Measurements from ENCODE around the gene ESYT3.
"Not testable (repeated sequence)": the region's sequence is repeated elsewhere in the genome, so short reads cannot be mapped to it uniquely, and the experiment has no call there.

Gene ESYT3

DNA sequence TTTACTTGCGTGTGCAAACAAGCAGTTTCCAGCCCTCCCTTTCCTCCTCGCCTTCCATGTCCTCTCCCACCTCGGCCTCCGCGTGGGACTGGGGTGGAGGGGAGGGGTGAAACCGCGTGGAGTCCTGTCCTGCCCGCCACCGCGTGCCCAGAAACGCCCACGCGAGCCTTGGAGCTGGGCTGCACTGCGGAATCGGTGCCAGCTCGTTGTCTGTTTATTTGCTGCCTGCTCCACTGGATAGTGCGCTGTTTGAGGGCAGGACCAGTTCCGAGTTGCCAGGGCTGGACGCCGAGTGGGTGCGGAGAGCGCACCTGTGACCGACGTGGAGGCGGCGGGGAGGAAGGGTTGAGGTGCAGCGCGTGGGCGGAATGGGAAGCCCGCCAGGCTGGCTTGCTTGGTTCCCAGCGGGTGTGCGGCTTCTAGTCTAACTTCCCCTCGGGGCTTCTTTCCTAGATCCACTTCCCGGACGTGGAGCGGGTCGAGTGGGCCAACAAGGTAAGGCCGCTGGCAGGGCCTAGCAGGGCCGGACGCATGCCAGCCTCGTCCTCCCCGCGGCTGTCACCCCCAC, 17.3 kb downstream of the ESYT3 start:
- H3K4me3 ChIP-seq (ENCODE audit: low read depth, low read length), result no peak overlapping the region
- TF ChIP-seq CTCF (IDR thresholded peaks at IDR 0.05; ENCODE audit: low read depth, low read length), result no peak
- H3K9me3 ChIP-seq (ENCODE audit: severe bottlenecking), result no peaks in the 10 kb centered on the region
- no peaks in the 10 kb centered on the region for H3K36me3 ChIP-seq
- H3K27me3 ChIP-seq (ENCODE audit: insufficient read depth, low read depth, severe bottlenecking), result no peaks in the 10 kb centered on the region
- no peak overlapping the region for H3K27ac ChIP-seq
- no peak for DNase-seq

DNA sequence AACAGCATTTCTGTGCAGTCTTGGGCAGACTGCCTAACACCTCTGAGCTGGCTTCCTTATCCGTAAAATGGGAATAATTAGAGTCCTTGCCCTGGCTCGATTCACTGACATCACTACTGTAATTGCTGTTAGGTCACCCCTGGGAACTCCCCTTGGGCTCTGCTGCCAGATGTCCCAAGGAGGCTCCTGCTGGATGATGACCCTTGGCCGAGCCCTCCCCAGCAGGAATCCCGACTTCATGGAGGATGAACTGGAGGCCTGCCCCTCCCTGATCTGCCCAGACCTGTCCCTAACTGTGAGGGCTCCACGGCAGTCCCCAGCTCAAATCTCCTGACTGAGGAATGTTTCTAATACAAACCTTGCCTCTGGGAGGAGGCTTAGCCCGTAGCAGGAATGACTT, 18.0 kb downstream of the ESYT3 start:
- no peak overlapping the region for H3K4me3 ChIP-seq (ENCODE audit: low read depth, low read length)
- H3K27ac ChIP-seq, result no peak overlapping the region
- no peak for DNase-seq
- no peaks in the 10 kb centered on the region for H3K36me3 ChIP-seq
- no peak for TF ChIP-seq CTCF (IDR thresholded peaks at IDR 0.05; ENCODE audit: low read depth, low read length)
- no peaks in the 10 kb centered on the region for H3K27me3 ChIP-seq (ENCODE audit: insufficient read depth, low read depth, severe bottlenecking)
- H3K9me3 ChIP-seq (ENCODE audit: severe bottlenecking), result no peaks in the 10 kb centered on the region

GRCh38 chr3:138453940-138454339, 19.5 kb downstream of the ESYT3 start:
- DNase-seq; H3K9me3 ChIP-seq (ENCODE audit: severe bottlenecking); H3K4me3 ChIP-seq (ENCODE audit: low read depth, low read length); H3K36me3 ChIP-seq; H3K27ac ChIP-seq; H3K27me3 ChIP-seq (ENCODE audit: insufficient read depth, low read depth, severe bottlenecking): not testable (repeated sequence)

DNA sequence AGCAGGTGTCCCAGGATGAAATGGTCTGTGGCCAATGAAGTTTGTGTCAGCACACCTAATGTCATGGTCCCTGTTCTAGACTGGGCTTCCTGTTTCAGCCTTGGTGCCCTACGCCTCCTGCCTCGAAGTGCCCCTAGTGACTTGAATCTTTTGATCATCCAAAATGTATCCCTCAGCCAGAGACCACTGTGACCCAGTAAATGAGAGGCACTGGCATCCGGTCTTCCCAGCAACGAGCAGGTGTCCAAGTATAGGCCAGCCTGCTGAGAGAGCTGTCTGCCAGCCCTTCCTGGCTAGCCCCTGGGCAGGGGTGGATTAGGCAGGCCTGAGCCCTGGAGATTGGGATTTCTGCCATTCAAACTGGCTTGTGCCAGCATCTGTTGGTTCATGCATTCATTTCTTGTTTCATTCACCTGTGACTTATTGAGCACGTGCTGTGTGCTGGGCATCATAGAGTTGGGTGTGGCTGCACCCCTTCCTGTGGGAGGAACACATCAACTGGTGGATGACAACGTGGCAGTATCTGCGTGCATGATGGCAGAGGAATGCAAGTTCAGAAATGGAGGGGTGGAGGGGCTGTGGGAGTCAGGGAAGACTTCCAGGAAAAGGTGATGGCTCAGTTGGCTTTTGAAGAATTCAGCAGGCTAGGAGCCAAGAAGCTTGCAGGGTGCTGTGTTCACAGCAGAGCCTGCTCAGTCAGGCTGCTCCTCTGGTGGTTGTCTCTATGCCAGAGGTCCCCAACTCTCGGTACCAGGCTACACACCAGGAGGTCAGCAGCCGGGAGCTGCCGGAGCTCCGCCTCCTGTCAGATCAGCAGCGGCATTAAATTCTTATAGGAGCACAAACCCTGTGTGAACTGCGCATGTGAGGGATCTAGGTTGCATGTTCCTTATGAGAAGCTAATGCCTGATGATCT, 21.6 kb downstream of the ESYT3 start:
- no peaks in the 10 kb centered on the region for H3K9me3 ChIP-seq (ENCODE audit: severe bottlenecking)
- H3K27ac ChIP-seq, result no peak overlapping the region
- no peaks in the 10 kb centered on the region for H3K36me3 ChIP-seq
- H3K4me3 ChIP-seq (ENCODE audit: low read depth, low read length), result no peak overlapping the region
- no peak for DNase-seq
- TF ChIP-seq CTCF (IDR thresholded peaks at IDR 0.05; ENCODE audit: low read depth, low read length), result no peak
- H3K27me3 ChIP-seq (ENCODE audit: insufficient read depth, low read depth, severe bottlenecking), result no peaks in the 10 kb centered on the region

DNA sequence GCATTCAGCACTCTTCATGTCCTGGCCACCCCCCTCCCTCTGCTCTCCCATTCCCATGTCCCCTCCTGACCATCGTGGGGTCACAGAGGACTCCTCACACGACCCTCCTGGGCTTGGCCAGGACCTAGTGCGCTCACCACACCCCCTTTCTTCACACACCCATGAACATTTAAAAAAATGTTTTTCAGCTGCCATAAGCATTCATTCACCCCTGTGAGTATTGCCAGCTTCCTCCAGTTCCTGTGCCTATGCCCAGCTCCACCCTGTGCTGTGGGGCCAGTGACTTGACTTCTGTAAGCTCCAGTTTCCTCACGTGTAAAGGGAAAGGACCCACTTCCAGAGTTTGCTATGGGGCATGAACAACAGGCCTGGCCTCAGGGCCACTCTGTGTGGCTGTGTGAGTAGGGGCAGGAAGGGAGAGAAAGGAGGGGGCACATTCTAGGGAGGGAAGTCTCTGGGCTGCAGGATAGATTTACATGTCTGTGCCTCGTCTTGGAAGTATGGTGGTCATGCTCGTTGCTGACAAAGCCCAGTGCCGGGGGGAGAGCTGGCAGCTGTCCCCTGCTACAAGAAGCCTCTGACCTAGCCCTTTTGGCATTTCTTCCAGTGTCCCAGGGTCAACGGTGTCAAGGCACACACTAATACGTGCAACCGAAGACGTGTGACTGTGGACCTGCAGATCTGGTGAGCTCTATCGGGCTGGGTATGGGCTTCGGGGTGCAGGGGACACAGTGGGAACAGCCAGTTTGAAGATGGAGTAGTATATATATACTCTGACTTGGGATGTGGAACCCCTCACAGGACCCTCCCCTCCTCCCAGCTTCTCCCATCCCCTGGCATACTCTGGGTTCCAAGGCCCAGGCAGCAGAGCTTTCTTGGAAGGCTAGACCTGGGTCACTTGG, 22.8 kb downstream of the ESYT3 start:
- Histone ChIP-seq H3K27ac (no peak overlapping the region), H3K36me3 (no peaks in the 10 kb centered on the region), H3K9me3 (ENCODE audit: severe bottlenecking) (no peaks in the 10 kb centered on the region), H3K27me3 (ENCODE audit: insufficient read depth, low read depth, severe bottlenecking) (no peaks in the 10 kb centered on the region), H3K4me3 (ENCODE audit: low read depth, low read length) (no peak overlapping the region)
- DNase-seq, result no peak
- no peak for TF ChIP-seq CTCF (IDR thresholded peaks at IDR 0.05; ENCODE audit: low read depth, low read length)
